Liver (tissue), 9 donors: ENCODE results near the gene TTC7B. TPM values are rescaled to one million over a fixed set of nuclear protein-coding genes. Genes with fewer than 3 reads are reported as not detected.

Experiments
- DNase-seq: peaks from one replicate; pipeline ENCODE4 v3.0.0-alpha.2; 2017; ENCODE audit warnings: low spot score
- H3K27ac ChIP-seq, 2 donors: one replicate each; pipeline ENCODE4 v1.7.0; 2013; ENCODE audit warnings: inconsistent platforms in 2 of 2, low read length in 2 of 2, control low read depth in 1 of 2, low read depth in 1 of 2, mild to moderate bottlenecking in 1 of 2
- H3K27me3 ChIP-seq, 4 donors: one replicate each; pipeline versions ENCODE4 v1.6.1 to v1.7.0; 2013; ENCODE audit warnings: low read length in 3 of 4, inconsistent platforms in 1 of 4, mild to moderate bottlenecking in 1 of 4, moderate library complexity in 1 of 4; ENCODE audit not compliant: control insufficient read depth in 4 of 4, insufficient read depth in 4 of 4
- H3K36me3 ChIP-seq, 4 donors: one replicate each; pipeline versions ENCODE4 v1.6.1 to v1.7.0; 2013; ENCODE audit warnings: low read length in 3 of 4, mild to moderate bottlenecking in 3 of 4, low read depth in 1 of 4, moderate library complexity in 1 of 4; ENCODE audit not compliant: control insufficient read depth in 4 of 4, insufficient read depth in 3 of 4
- H3K4me1 ChIP-seq, 4 donors: one replicate each; pipeline versions ENCODE4 v1.6.1 to v1.7.0; 2013; ENCODE audit warnings: low read length in 3 of 4, mild to moderate bottlenecking in 3 of 4, moderate library complexity in 1 of 4; ENCODE audit not compliant: control insufficient read depth in 4 of 4, insufficient read depth in 4 of 4
- H3K4me3 ChIP-seq, 3 donors: one replicate each; pipeline versions ENCODE4 v1.6.1 to v1.7.0; 2013; ENCODE audit warnings: low read length in 3 of 3, control low read depth in 1 of 3, low read depth in 1 of 3, mild to moderate bottlenecking in 1 of 3
- H3K9ac ChIP-seq, 2 donors: one replicate each; pipeline ENCODE4 v1.7.0; 2013; ENCODE audit warnings: low read length in 2 of 2, mild to moderate bottlenecking in 2 of 2, moderate library complexity in 2 of 2, control low read depth in 1 of 2, low read depth in 1 of 2
- H3K9me3 ChIP-seq, 4 donors: one replicate each; pipeline versions ENCODE4 v1.6.1 to v1.7.0; 2013; ENCODE audit warnings: low read length in 3 of 4; ENCODE audit not compliant: control insufficient read depth in 4 of 4
- ATF3 ChIP-seq: IDR thresholded peaks from 2 replicates; pipeline ENCODE4 v1.6.1; 2016; ENCODE audit warnings: antibody characterized with exemption
- CTCF ChIP-seq: fragments of 150-350 bp; IDR thresholded peaks from 2 replicates; pipeline ENCODE4 v1.5.1; 2017; ENCODE audit warnings: improper control_type of control experiment, low read depth, low read length; ENCODE audit not compliant: missing input control
- EGR1 ChIP-seq, 2 donors: IDR thresholded peaks; 2 replicates each; pipeline ENCODE4 v1.6.1; 2016 to 2018; ENCODE audit warnings: antibody characterized with exemption in 2 of 2, low read depth in 2 of 2
- HNF4A ChIP-seq, 2 donors: conservative IDR thresholded peaks; 2 replicates each; pipeline ENCODE4 v1.6.1; 2016; ENCODE audit warnings: antibody characterized with exemption in 2 of 2, mild to moderate bottlenecking in 2 of 2
- NR2F2 ChIP-seq: IDR thresholded peaks from 2 replicates; pipeline ENCODE4 v1.6.1; 2016; ENCODE audit warnings: antibody characterized with exemption
- RAD21 ChIP-seq, 2 donors: IDR thresholded peaks; 2 replicates each; pipeline ENCODE4 v1.6.1; 2016; ENCODE audit warnings: antibody characterized with exemption in 2 of 2, mild to moderate bottlenecking in 2 of 2
- REST ChIP-seq: IDR thresholded peaks from 2 replicates; pipeline ENCODE4 v1.6.1; 2016; ENCODE audit warnings: antibody characterized with exemption, mild to moderate bottlenecking
- YY1 ChIP-seq: IDR thresholded peaks from 2 replicates; pipeline ENCODE4 v1.6.1; 2016; ENCODE audit warnings: antibody characterized with exemption, mild to moderate bottlenecking
- WGBS: extraction: QIAGEN DNeasy Blood & Tissue Kit; methylation state at CpG from one replicate; pipeline ENCODE4 v1.1.7; 2013; 5-methylcytosine and 5-hydroxymethylcytosine counted together
- polyA plus RNA-seq, 2 donors: library from polyadenylated mRNA; stranded (reverse) in 1 of 2; unstranded in 1 of 2; fragments of 200-250 nt in 1 of 2; fragments of >200 nt in 1 of 2; fragmentation: Nextera tagmentation in 1 of 2; extraction: Ambion mirVana in 1 of 2; gene quantifications; one replicate each; pipeline versions ENCODE4 v1.2.1 to v1.2.3, GENCODE V29; 2013 to 2015
- total RNA-seq, 2 donors: library from RNA; depleted of rRNA; stranded (reverse); fragments of >200 nt; gene quantifications; one replicate each; pipeline ENCODE4 v1.2.3, GENCODE V29; 2014
- donor health status: healthy.
- donor health status: healthy.
- donor health status: healthy.
- donor health status: healthy.
- donor health status: healthy.

TTC7B gene
- total and polyA plus RNA-seq, 4 donors: 9.1 to 31.0 (median 12.5) TPM

- TF ChIP-seq HNF4A (conservative IDR thresholded peaks at IDR 0.05) (no peak), EGR1 (IDR thresholded peaks at IDR 0.05; ENCODE audit: low read depth in 2 of 2) (no peak), NR2F2 (no peak), ATF3 (no peak)
Measured at GRCh38 chr14:90538095-90538494, 278.1 kb downstream of the TTC7B start (continued).

- Histone ChIP-seq H3K27ac (peak overlapping the region in 1 of 2 donors; percentile 36), H3K4me1 (peaks cover 0 to 8% (median 0%) of the 10 kb centered on the region in 4 donors), H3K9ac (no peak overlapping the region), H3K27me3 (no peaks in the 10 kb centered on the region), H3K36me3 (peaks cover 0 to 14% (median 3%) of the 10 kb centered on the region in 4 donors), H3K9me3 (no peaks in the 10 kb centered on the region), H3K4me3 (no peak overlapping the region)
- TF ChIP-seq ATF3 (no peak), NR2F2 (peak; percentile 85), REST (no peak)
- 82% methylated on average over 23 of the region's 23 CpGs for whole genome bisulfite sequencing
- DNase-seq: no peak
Measured at GRCh38 chr14:90536511-90537191, 279.6 kb downstream of the TTC7B start.

- no peaks in the 10 kb centered on the region for H3K27me3 ChIP-seq
- no peak overlapping the region for H3K4me3 ChIP-seq
- peak overlapping the region in 1 of 2 donors; percentile 36 for H3K27ac ChIP-seq
- H3K4me1 ChIP-seq: peaks cover 0 to 8% (median 0%) of the 10 kb centered on the region in 4 donors
- H3K9me3 ChIP-seq: no peaks in the 10 kb centered on the region
- H3K36me3 ChIP-seq: peaks cover 0 to 10% (median 3%) of the 10 kb centered on the region in 4 donors
- no peak overlapping the region for H3K9ac ChIP-seq
- 73% methylated on average over 11 of the region's 11 CpGs for WGBS
- no peak for DNase-seq
- no peak for TF ChIP-seq CTCF
- TF ChIP-seq YY1: no peak
- no peak for TF ChIP-seq REST
- no peak for TF ChIP-seq RAD21 (IDR thresholded peaks at IDR 0.05)
Measured at GRCh38 chr14:90536092-90536491, 280.1 kb downstream of the TTC7B start.
